HL-60 (cell line): Measurements from ENCODE around the gene SP2.

Experiments used
- DNase-seq, 2 experiments: peaks; one replicate each; pipeline ENCODE4 v3.0.0-alpha.2; 2010 to 2020; ENCODE audit warnings: low read depth in 1 of 2, low spot score in 1 of 2
- H3K27ac ChIP-seq: fragments of 250-450 bp; sonication (Bioruptor Pico); replicated peaks from 2 replicates; pipeline ENCODE4 v1.5.1; 2020; ENCODE audit warnings: mild to moderate bottlenecking, moderate library complexity
- H3K27me3 ChIP-seq: fragments of 250-450 bp; sonication (Bioruptor Pico); 2 replicates; pipeline ENCODE4 v1.5.1; 2021; ENCODE audit warnings: mild to moderate bottlenecking, moderate library complexity; ENCODE audit not compliant: insufficient read depth, poor library complexity, severe bottlenecking
- H3K4me3 ChIP-seq: replicated peaks from 2 replicates; pipeline ENCODE4 v1.5.1; 2011; ENCODE audit warnings: mild to moderate bottlenecking, control low read depth, low read length; ENCODE audit not compliant: insufficient read depth
- CTCF ChIP-seq: IDR thresholded peaks from one replicate; pipeline ENCODE4 v1.5.1; 2011; ENCODE audit warnings: low read length, control low read depth, inconsistent platforms; ENCODE audit not compliant: insufficient read depth
- GABPA ChIP-seq: IDR thresholded peaks from 2 replicates; pipeline ENCODE4 v1.6.1; 2012; ENCODE audit warnings: low read depth
- POLR2AphosphoS5 ChIP-seq: IDR thresholded peaks from 2 replicates; pipeline ENCODE4 v1.6.1; 2012; ENCODE audit warnings: low read depth
- REST ChIP-seq: IDR thresholded peaks from 2 replicates; pipeline ENCODE4 v1.6.1; 2012; ENCODE audit warnings: low read depth; ENCODE audit not compliant: insufficient replicate concordance
- SPI1 ChIP-seq: IDR thresholded peaks from 2 replicates; pipeline ENCODE4 v1.6.1; 2012; ENCODE audit warnings: low read depth, mild to moderate bottlenecking, borderline replicate concordance

Gene SP2

GRCh38 chr17:47877368-47878034 lies 18.5 kb upstream of the SP2 start:
- no peak for DNase-seq
- no peak for TF ChIP-seq CTCF
- TF ChIP-seq REST: no peak
- TF ChIP-seq POLR2AphosphoS5: no peak
- no peak for TF ChIP-seq SPI1
- TF ChIP-seq GABPA: no peak
- no peak overlapping the region for H3K27ac ChIP-seq
- no peak overlapping the region for H3K4me3 ChIP-seq
- H3K27me3 ChIP-seq: peaks cover 9% of the 10 kb centered on the region

- TF ChIP-seq REST: no peak
- no peak for TF ChIP-seq SPI1
- TF ChIP-seq GABPA: no peak
- no peak for TF ChIP-seq POLR2AphosphoS5
- TF ChIP-seq CTCF: no peak
- Histone ChIP-seq H3K4me3 (no peak overlapping the region), H3K27ac (no peak overlapping the region), H3K27me3 (peaks cover 9% of the 10 kb centered on the region)
- no peak for DNase-seq
Measured at GRCh38 chr17:47878203-47879027, 17.6 kb upstream of the SP2 start.

- Histone ChIP-seq H3K4me3 (no peak overlapping the region), H3K27ac (no peak overlapping the region), H3K27me3 (peaks cover 9% of the 10 kb centered on the region)
- no peak for TF ChIP-seq POLR2AphosphoS5
- no peak for TF ChIP-seq REST
- no peak for TF ChIP-seq GABPA
- TF ChIP-seq CTCF: no peak
- no peak for TF ChIP-seq SPI1
- no peak for DNase-seq
Measured at GRCh38 chr17:47879028-47879585, 16.9 kb upstream of the SP2 start.
